Gastroesophageal sphincter (tissue), 4 donors: ENCODE measurements around the gene UNC119B. TPM values are rescaled to one million over a fixed set of nuclear protein-coding genes. Genes with fewer than 3 reads are reported as not detected.

ENCODE experiments used
- ATAC-seq: fragments of 150-250 bp; one replicate; pipeline ENCODE4 v1.9.1; 2016; ENCODE audit warnings: mild to moderate bottlenecking, moderate library complexity
- H3K27ac ChIP-seq, 4 donors: fragments of 200-600 bp; sonication (generic) in 3 of 4; 1 replicate in 3 of 4; 2 replicates in 1 of 4; pipeline ENCODE4 v1.5.1; 2016 to 2019
- H3K27me3 ChIP-seq: fragments of 200-600 bp; sonication (generic); one replicate; pipeline ENCODE4 v1.5.1; 2019
- H3K36me3 ChIP-seq, 2 donors: fragments of 200-600 bp; sonication (generic); one replicate each; pipeline ENCODE4 v1.5.1; 2019; ENCODE audit warnings: control low read depth in 1 of 2
- H3K4me1 ChIP-seq, 3 donors: fragments of 200-600 bp; sonication (generic); 1 replicate in 2 of 3; 2 replicates in 1 of 3; pipeline ENCODE4 v1.5.1; 2016 to 2019; ENCODE audit warnings: control low read depth in 2 of 3
- H3K4me3 ChIP-seq, 2 donors: fragments of 200-600 bp; sonication (generic); one replicate each; pipeline ENCODE4 v1.5.1; 2019; ENCODE audit warnings: mild to moderate bottlenecking in 1 of 2, moderate library complexity in 1 of 2
- H3K9me3 ChIP-seq, 3 donors: fragments of 200-600 bp; sonication (generic); one replicate each; pipeline ENCODE4 v1.5.1; 2017 to 2019; ENCODE audit warnings: control low read depth in 2 of 3
- CTCF ChIP-seq, 4 experiments: fragments of 200-600 bp in 2 of 4; fragments of 450-650 bp in 2 of 4; sonication (generic) in 1 of 4; IDR thresholded peaks; one replicate each; pipeline ENCODE4 v1.5.1; 2017 to 2019; ENCODE audit warnings: antibody characterized with exemption in 4 of 4, mild to moderate bottlenecking in 2 of 4, moderate library complexity in 2 of 4
- EP300 ChIP-seq: sonication (generic); formaldehyde crosslinking; IDR thresholded peaks from one replicate; pipeline ENCODE4 v1.6.1; 2017; ENCODE audit warnings: antibody characterized with exemption, mild to moderate bottlenecking
- POLR2A ChIP-seq, 2 donors: fragments of 450-650 bp; IDR thresholded peaks; one replicate each; pipeline ENCODE4 v1.6.1; 2017; ENCODE audit warnings: antibody characterized with exemption in 2 of 2, mild to moderate bottlenecking in 2 of 2, moderate library complexity in 1 of 2
- POLR2AphosphoS5 ChIP-seq: sonication (generic); formaldehyde crosslinking; IDR thresholded peaks from one replicate; pipeline ENCODE4 v1.6.1; 2017; ENCODE audit warnings: antibody characterized with exemption
- WGBS, 2 donors: methylation state at CpG; one replicate each; pipeline ENCODE4 v1.1.5; 2018; ENCODE audit warnings: low coverage in 1 of 2; 5-methylcytosine and 5-hydroxymethylcytosine counted together
- total RNA-seq, 4 donors: library from RNA; depleted of rRNA; stranded (reverse); fragments of >200 nt; gene quantifications; one replicate each; pipeline ENCODE4 v1.1.0, GENCODE V29; 2016

Gene UNC119B
- total RNA-seq, 4 donors from 2014 or later = 21.8 to 33.3 (median 27.8) TPM

GRCh38 chr12:120674097-120674636 is 36.1 kb upstream of the UNC119B start:
- Histone ChIP-seq H3K9me3 (no peaks in the 10 kb centered on the region), H3K4me3 (no peak overlapping the region), H3K27ac (no peak overlapping the region), H3K27me3 (peaks cover 7% of the 10 kb centered on the region), H3K4me1 (peaks cover 0 to 8% (median 0%) of the 10 kb centered on the region in 3 donors), H3K36me3 (no peaks in the 10 kb centered on the region)
- ATAC-seq = no peak
- no peak for TF ChIP-seq POLR2AphosphoS5
- TF ChIP-seq POLR2A (IDR thresholded peaks at IDR 0.05) = no peak
- no peak for TF ChIP-seq CTCF (IDR thresholded peaks at IDR 0.05)
- TF ChIP-seq EP300 = no peak
- WGBS, 2 donors = 69 to 83% methylated on average over 3 of the region's 6 CpGs

- no peak overlapping the region for H3K4me3 ChIP-seq
- ATAC-seq = peak; percentile 48
- peaks cover 7% of the 10 kb centered on the region for H3K27me3 ChIP-seq
- H3K27ac ChIP-seq = peak overlapping the region in 2 of 4 donors; percentile 23 to 38
- WGBS, 2 donors = 73 to 90% methylated on average over 2 to 7 of the region's 7 CpGs
- TF ChIP-seq EP300 (no peak), POLR2A (IDR thresholded peaks at IDR 0.05) (no peak), POLR2AphosphoS5 (no peak), CTCF (IDR thresholded peaks at IDR 0.05) (no peak)
- no peaks in the 10 kb centered on the region for H3K4me1 ChIP-seq
- no peaks in the 10 kb centered on the region for H3K36me3 ChIP-seq
- H3K9me3 ChIP-seq = no peaks in the 10 kb centered on the region
Measured at GRCh38 chr12:120677765-120678473, 32.3 kb upstream of the UNC119B start.

GRCh38 chr12:120678572-120678971 is 31.7 kb upstream of the UNC119B start:
- WGBS, 2 donors = 82 to 93% methylated on average over 2 to 3 of the region's 8 CpGs
- no peak for ATAC-seq
- H3K27me3 ChIP-seq = peaks cover 7% of the 10 kb centered on the region
- H3K9me3 ChIP-seq = no peaks in the 10 kb centered on the region
- no peak for TF ChIP-seq POLR2AphosphoS5
- H3K4me1 ChIP-seq = no peaks in the 10 kb centered on the region
- H3K4me3 ChIP-seq = no peak overlapping the region
- peak overlapping the region in 1 of 4 donors; percentile 15 for H3K27ac ChIP-seq
- no peaks in the 10 kb centered on the region for H3K36me3 ChIP-seq

GRCh38 chr12:120680165-120680738 is 30.0 kb upstream of the UNC119B start:
- H3K27ac ChIP-seq = no peak overlapping the region
- TF ChIP-seq CTCF (IDR thresholded peaks at IDR 0.05) = no peak
- TF ChIP-seq POLR2A (IDR thresholded peaks at IDR 0.05) = no peak
- TF ChIP-seq EP300 = no peak
- TF ChIP-seq POLR2AphosphoS5 = no peak
- no peaks in the 10 kb centered on the region for H3K4me1 ChIP-seq
- H3K36me3 ChIP-seq = no peaks in the 10 kb centered on the region
- no peak for ATAC-seq
- peaks cover 7% of the 10 kb centered on the region for H3K27me3 ChIP-seq
- no peaks in the 10 kb centered on the region for H3K9me3 ChIP-seq
- H3K4me3 ChIP-seq = no peak overlapping the region
- WGBS, 2 donors = 40 to 44% methylated on average over 2 to 5 of the region's 5 CpGs

- Histone ChIP-seq H3K27ac (no peak overlapping the region), H3K27me3 (no peaks in the 10 kb centered on the region)
- 62 to 77% methylated on average over 5 of the region's 8 CpGs for WGBS, 2 donors
Measured at GRCh38 chr12:120684523-120684932, 25.7 kb upstream of the UNC119B start.

More at GRCh38 chr12:120684523-120684932, 25.7 kb upstream of the UNC119B start:
- no peaks in the 10 kb centered on the region for H3K9me3 ChIP-seq
- H3K36me3 ChIP-seq = no peaks in the 10 kb centered on the region
- no peak for ATAC-seq
- TF ChIP-seq POLR2A (IDR thresholded peaks at IDR 0.05) (no peak), CTCF (IDR thresholded peaks at IDR 0.05) (no peak), POLR2AphosphoS5 (no peak), EP300 (no peak)
- H3K4me3 ChIP-seq = no peak overlapping the region
- H3K4me1 ChIP-seq = peaks cover 0 to 28% (median 15%) of the 10 kb centered on the region in 3 donors
